ENCODE data around the gene FAM20C.

DNA sequence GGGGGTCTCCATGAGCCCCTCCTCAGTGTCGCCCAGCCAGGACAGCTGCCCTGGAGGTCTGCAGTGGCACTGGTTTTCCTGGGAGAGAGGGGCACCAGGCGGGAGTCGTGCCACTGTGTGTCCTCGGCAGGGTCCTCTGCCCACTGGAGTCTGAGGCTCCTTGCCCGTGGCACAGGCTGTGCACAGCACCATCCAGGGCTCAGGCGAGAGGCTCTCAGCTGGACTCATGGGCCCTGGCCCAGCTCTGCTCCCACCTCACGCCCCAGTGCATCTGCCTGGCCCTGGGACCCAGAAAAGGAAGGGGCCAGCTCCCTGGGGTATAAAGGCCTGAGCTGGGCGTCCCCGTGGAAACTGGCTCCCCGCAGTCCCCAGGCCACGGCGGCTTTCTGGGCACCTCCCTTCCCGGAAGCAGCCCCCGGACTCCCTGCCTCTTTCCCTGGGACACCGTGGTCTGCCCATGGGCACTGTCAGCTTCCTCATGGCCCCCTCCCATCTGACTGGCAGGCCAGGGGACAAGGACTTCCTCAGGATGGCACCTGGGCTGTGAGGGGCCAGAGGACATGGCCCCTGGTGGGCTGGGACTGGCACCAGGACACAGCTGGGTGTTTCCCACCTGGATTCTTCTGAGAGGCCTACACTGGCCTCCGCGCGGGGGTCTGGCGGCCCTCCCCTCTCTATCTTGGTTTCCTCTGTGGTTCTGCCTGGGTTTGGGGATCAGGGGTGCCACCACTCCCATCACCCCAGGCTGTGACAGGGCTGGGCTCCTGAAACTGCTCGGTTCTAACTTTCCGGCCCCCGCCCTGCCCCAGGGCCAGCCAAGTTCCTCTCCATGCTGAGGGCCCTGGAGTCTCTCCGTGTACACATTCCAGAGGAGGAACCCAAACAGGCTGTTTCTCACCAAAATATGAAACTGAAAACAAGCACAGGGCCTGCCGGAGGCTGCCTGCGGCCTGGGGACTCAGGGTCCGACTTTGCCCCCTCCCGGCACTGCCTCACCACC, 103.1 kb downstream of the FAM20C start:
- no peak for TF ChIP-seq POLR2A (IDR thresholded peaks at IDR 0.05)
- TF ChIP-seq, protein P1, sequence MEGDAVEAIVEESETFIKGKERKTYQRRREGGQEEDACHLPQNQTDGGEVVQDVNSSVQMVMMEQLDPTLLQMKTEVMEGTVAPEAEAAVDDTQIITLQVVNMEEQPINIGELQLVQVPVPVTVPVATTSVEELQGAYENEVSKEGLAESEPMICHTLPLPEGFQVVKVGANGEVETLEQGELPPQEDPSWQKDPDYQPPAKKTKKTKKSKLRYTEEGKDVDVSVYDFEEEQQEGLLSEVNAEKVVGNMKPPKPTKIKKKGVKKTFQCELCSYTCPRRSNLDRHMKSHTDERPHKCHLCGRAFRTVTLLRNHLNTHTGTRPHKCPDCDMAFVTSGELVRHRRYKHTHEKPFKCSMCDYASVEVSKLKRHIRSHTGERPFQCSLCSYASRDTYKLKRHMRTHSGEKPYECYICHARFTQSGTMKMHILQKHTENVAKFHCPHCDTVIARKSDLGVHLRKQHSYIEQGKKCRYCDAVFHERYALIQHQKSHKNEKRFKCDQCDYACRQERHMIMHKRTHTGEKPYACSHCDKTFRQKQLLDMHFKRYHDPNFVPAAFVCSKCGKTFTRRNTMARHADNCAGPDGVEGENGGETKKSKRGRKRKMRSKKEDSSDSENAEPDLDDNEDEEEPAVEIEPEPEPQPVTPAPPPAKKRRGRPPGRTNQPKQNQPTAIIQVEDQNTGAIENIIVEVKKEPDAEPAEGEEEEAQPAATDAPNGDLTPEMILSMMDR (IDR thresholded peaks at IDR 0.05 in 4 of 5, conservative IDR thresholded peaks at IDR 0.05 in 1 of 5): no peak

Measured in gastrocnemius medialis (tissue), 4 donors.